Ovary (tissue), 9 donors: ENCODE results near the gene UQCC2. TPM values are rescaled to one million over a fixed set of nuclear protein-coding genes. Genes with fewer than 3 reads are reported as not detected.

Experiments used
- DNase-seq, 5 donors: peaks; one replicate each; pipeline ENCODE4 v3.0.0-alpha.2; 2019 to 2020
- H3K27ac ChIP-seq, 2 donors: fragments of 200-600 bp; one replicate each; pipeline versions ENCODE4 v1.5.1 to v1.8.0; 2019 to 2022
- H3K27me3 ChIP-seq: fragments of 200-600 bp; one replicate; pipeline ENCODE4 v1.8.0; 2022
- H3K36me3 ChIP-seq: fragments of 200-600 bp; sonication (generic); one replicate; pipeline ENCODE4 v1.5.1; 2019
- H3K4me1 ChIP-seq: one replicate; pipeline ENCODE4 v1.8.1; 2013; ENCODE audit warnings: mild to moderate bottlenecking, moderate library complexity; ENCODE audit not compliant: insufficient read depth
- H3K4me3 ChIP-seq: fragments of 200-600 bp; sonication (generic); one replicate; pipeline ENCODE4 v1.5.1; 2017
- H3K9me3 ChIP-seq, 2 donors: fragments of 200-600 bp in 1 of 2; sonication (generic) in 1 of 2; one replicate each; pipeline versions ENCODE4 v1.5.1 to v1.8.1; 2013 to 2019; ENCODE audit warnings: mild to moderate bottlenecking in 1 of 2, moderate library complexity in 1 of 2
- CTCF ChIP-seq, 3 donors: fragments of 450-650 bp in 2 of 3; fragments of 200-600 bp in 1 of 3; IDR thresholded peaks; one replicate each; pipeline versions ENCODE4 v1.5.1 to v1.8.0; 2016 to 2022; ENCODE audit warnings: antibody characterized with exemption in 3 of 3, mild to moderate bottlenecking in 1 of 3
- EP300 ChIP-seq: sonication (generic); formaldehyde crosslinking; IDR thresholded peaks from one replicate; pipeline ENCODE4 v1.6.1; 2017; ENCODE audit warnings: antibody characterized with exemption
- POLR2A ChIP-seq: fragments of 450-650 bp; IDR thresholded peaks from one replicate; pipeline ENCODE4 v1.6.1; 2017; ENCODE audit warnings: antibody characterized with exemption, mild to moderate bottlenecking, moderate library complexity
- WGBS, 3 donors: extraction: QIAGEN DNeasy Blood & Tissue Kit in 1 of 3; methylation state at CpG; one replicate each; pipeline versions ENCODE4 v1.1.5 to v1.1.7; 2013 to 2017; 5-methylcytosine and 5-hydroxymethylcytosine counted together
- intact Hi-C, 4 donors: fragments of 100-400 bp; cut with DNase I; formaldehyde crosslinking; loops; one replicate each; pipeline versions ENCODE4 v1.11.0 to v1.15.1; 2022 to 2023
- polyA plus RNA-seq, 2 donors: library from polyadenylated mRNA; stranded (reverse); fragments of 200-250 nt in 1 of 2; fragments of 350-450 nt in 1 of 2; fragmentation: Illumina TruSeq in 1 of 2; extraction: RNeasy Lipid Tissue Mini Kit (QIAGEN cat#74804) in 1 of 2; gene quantifications; one replicate each; pipeline ENCODE4 v1.2.3, GENCODE V29; 2013 to 2014
- total RNA-seq, 7 donors: library from RNA; depleted of rRNA in 2 of 7; stranded (reverse); fragments of >200 nt in 2 of 7; fragmentation: NEBNext Ultra II Directional in 3 of 7; extraction: Animal tissue kit (Norgen Biotek cat#: 25700) in 3 of 7; gene quantifications; one replicate each; pipeline versions ENCODE4 v1.1.0 to v1.2.4, GENCODE V29; 2016 to 2023
- donor health status: DM: no; HTN: no; CAD: no; lungs with moderate emphysema.
- donor health status: DM: no; HTN: no; CAD: no.
- donor health status: Bipolar disorder and iron deficiency.
- donor health status: DM: yes; HTN: yes; CAD: no.
- donor health status: DM: no; HTN: no; CAD: no.
- donor health status: DM: yes; HTN: yes; CAD: no.

The UQCC2 gene
- total and polyA plus RNA-seq, 9 donors, result 9.1 to 65.2 (median 38.0) TPM

GRCh38 chr6:33739571-33739970, 28.1 kb upstream of the UQCC2 start:
- no peaks in the 10 kb centered on the region for H3K9me3 ChIP-seq
- H3K27ac ChIP-seq, result no peak overlapping the region
- intact Hi-C loops, result no loop called here
- TF ChIP-seq CTCF (IDR thresholded peaks at IDR 0.05) (no peak), EP300 (no peak), POLR2A (no peak)
- no peaks in the 10 kb centered on the region for H3K36me3 ChIP-seq
- H3K4me1 ChIP-seq, result peaks cover 2% of the 10 kb centered on the region
- H3K27me3 ChIP-seq, result no peaks in the 10 kb centered on the region
- H3K4me3 ChIP-seq, result no peak overlapping the region
- 82 to 95% (median 93%) methylated on average over 5 of the region's 5 CpGs for WGBS, 3 donors
- DNase-seq, result no peak

- 91 to 97% (median 94%) methylated on average over 5 of the region's 5 CpGs for WGBS, 3 donors
- Histone ChIP-seq H3K36me3 (no peaks in the 10 kb centered on the region), H3K4me3 (no peak overlapping the region), H3K9me3 (no peaks in the 10 kb centered on the region), H3K27me3 (no peaks in the 10 kb centered on the region), H3K4me1 (peaks cover 2% of the 10 kb centered on the region), H3K27ac (no peak overlapping the region)
- intact Hi-C loops, result no loop called here
- TF ChIP-seq CTCF (IDR thresholded peaks at IDR 0.05), result no peak
- no peak for TF ChIP-seq POLR2A
- DNase-seq, result no peak
Measured at GRCh38 chr6:33738879-33739278, 27.4 kb upstream of the UQCC2 start.

GRCh38 chr6:33738153-33738552, 26.7 kb upstream of the UQCC2 start:
- TF ChIP-seq CTCF (IDR thresholded peaks at IDR 0.05) (no peak), EP300 (no peak), POLR2A (no peak)
- no peak for DNase-seq
- Histone ChIP-seq H3K27me3 (no peaks in the 10 kb centered on the region), H3K9me3 (no peaks in the 10 kb centered on the region), H3K27ac (no peak overlapping the region), H3K4me3 (no peak overlapping the region), H3K36me3 (no peaks in the 10 kb centered on the region), H3K4me1 (peaks cover 2% of the 10 kb centered on the region)
- 86 to 95% (median 88%) methylated on average over 9 of the region's 9 CpGs for WGBS, 3 donors
- intact Hi-C loops, result no loop called here

DNA sequence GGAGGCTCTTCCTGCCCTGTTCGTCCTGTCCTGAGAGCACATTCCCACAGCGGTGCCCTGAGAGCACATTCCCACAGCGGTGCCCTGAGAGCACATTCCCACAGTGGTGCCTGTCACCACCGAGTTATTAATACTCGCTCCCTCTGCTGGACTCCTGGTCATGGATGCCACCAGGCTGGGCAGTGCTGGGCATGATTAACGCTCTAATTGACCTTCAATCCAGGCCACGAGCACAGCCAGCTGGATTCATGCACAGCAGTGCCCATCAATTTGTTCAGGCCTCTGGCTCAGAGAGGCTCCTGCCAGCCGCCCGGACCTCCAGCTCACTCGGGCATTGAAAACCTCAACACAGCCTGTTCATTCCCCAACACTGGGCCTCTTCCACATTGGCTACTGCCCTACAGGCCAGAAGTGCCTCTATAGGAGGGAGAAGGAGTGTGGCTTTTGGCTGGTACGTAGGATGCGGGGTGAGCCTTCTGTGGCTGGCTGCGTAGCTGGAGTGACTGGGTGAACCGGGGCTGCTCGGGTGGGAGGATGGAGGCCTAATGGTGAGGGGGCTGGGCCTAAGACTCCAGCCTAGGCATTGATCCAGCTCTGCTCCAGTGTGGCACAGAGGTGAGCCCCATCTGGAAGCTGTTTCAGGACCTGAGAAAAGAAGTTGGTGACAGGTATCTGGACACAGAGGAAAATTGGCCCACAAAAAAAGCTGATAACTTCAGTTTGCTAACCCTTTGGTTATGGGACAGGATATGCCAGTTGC, 25.9 kb upstream of the UQCC2 start:
- 78 to 88% (median 81%) methylated on average over 15 of the region's 15 CpGs for WGBS, 3 donors
- no peak for DNase-seq
- Histone ChIP-seq H3K27me3 (no peaks in the 10 kb centered on the region), H3K4me1 (no peaks in the 10 kb centered on the region), H3K4me3 (no peak overlapping the region), H3K36me3 (no peaks in the 10 kb centered on the region), H3K27ac (no peak overlapping the region), H3K9me3 (no peaks in the 10 kb centered on the region)
- no peak for TF ChIP-seq CTCF (IDR thresholded peaks at IDR 0.05)
- TF ChIP-seq EP300, result no peak
- TF ChIP-seq POLR2A, result no peak
- intact Hi-C loops, result no loop called here
